HG02623 (cell line): ENCODE results near the gene HS3ST3A1.

Experiments
- ATAC-seq: cut with Tn5 transposase; IDR thresholded peaks from one replicate; pipeline ENCODE4 v1.9.1; 2021; ENCODE audit warnings: moderate library complexity; ENCODE audit not compliant: unreplicated experiment

Gene HS3ST3A1

GRCh38 chr17:13601776-13602551 is at the start of gene HS3ST3A1:
Gene HS3ST3A1 (minus strand): TSS chr17:13601929. CDS start chr17:13601129, 800 bp downstream.
- ATAC-seq = no peak

- ATAC-seq = no peak
Observed at GRCh38 chr17:13650096-13650675, 48.5 kb upstream of the HS3ST3A1 start.

GRCh38 chr17:13647543-13648021 is 45.9 kb upstream of the HS3ST3A1 start:
- ATAC-seq = no peak

GRCh38 chr17:13646969-13647542 is 45.3 kb upstream of the HS3ST3A1 start:
- no peak for ATAC-seq

- ATAC-seq = no peak
Observed at GRCh38 chr17:13646411-13646810, 44.7 kb upstream of the HS3ST3A1 start.

- no peak for ATAC-seq
Observed at GRCh38 chr17:13643180-13643579, 41.5 kb upstream of the HS3ST3A1 start.

GRCh38 chr17:13642188-13642587 is 40.5 kb upstream of the HS3ST3A1 start:
- no peak for ATAC-seq

GRCh38 chr17:13640551-13640950 is 38.8 kb upstream of the HS3ST3A1 start:
- ATAC-seq = no peak

GRCh38 chr17:13638855-13639458 is 37.2 kb upstream of the HS3ST3A1 start:
- no peak for ATAC-seq

- ATAC-seq = no peak
Observed at GRCh38 chr17:13636951-13637350, 35.2 kb upstream of the HS3ST3A1 start.

GRCh38 chr17:13635951-13636350 is 34.2 kb upstream of the HS3ST3A1 start:
- ATAC-seq = no peak

GRCh38 chr17:13634021-13634420 is 32.3 kb upstream of the HS3ST3A1 start:
- ATAC-seq = no peak

- no peak for ATAC-seq
Observed at GRCh38 chr17:13631529-13631928, 29.8 kb upstream of the HS3ST3A1 start.

GRCh38 chr17:13626703-13627102 is 25.0 kb upstream of the HS3ST3A1 start:
- ATAC-seq = no peak

GRCh38 chr17:13619462-13619861 is 17.7 kb upstream of the HS3ST3A1 start:
- no peak for ATAC-seq

- no peak for ATAC-seq
Observed at GRCh38 chr17:13616031-13616430, 14.3 kb upstream of the HS3ST3A1 start.

- ATAC-seq = no peak
Observed at GRCh38 chr17:13609941-13610340, 8.2 kb upstream of the HS3ST3A1 start.

GRCh38 chr17:13601322-13601775 is 380 bp downstream of the HS3ST3A1 start:
- ATAC-seq = no peak

- ATAC-seq = no peak
Observed at GRCh38 chr17:13600475-13601321, 1.0 kb downstream of the HS3ST3A1 start.

- no peak for ATAC-seq
Observed at GRCh38 chr17:13599864-13600263, 1.9 kb downstream of the HS3ST3A1 start.

- ATAC-seq = no peak
Observed at GRCh38 chr17:13599168-13599577, 2.6 kb downstream of the HS3ST3A1 start.
